HCT116 (cell line): ENCODE data around the gene CTSW. TPM values are rescaled to one million over a fixed set of nuclear protein-coding genes. Genes with fewer than 3 reads are reported as not detected.

Source experiments
- ATAC-seq: fragments of 200-7000 bp; cut with Tn5 transposase; 2 replicates; pipeline ENCODE4 v1.9.1; 2020; ENCODE audit warnings: mild to moderate bottlenecking, moderate library complexity
- BruUV-seq: library from RNA; stranded (reverse); fragments of 400-500 nt; replicated peaks from 2 replicates; lab custom pipeline; 2021; lab: Mats Ljungman, UMichigan
- CTCF ChIA-PET: fragments of 300-600 bp; sonication (Branson Sonifier 250); formaldehyde crosslinking; loops from one replicate; lab custom pipeline; 2021; ENCODE audit warnings: antibody characterized with exemption; lab: Charles Lee
- POLR2A ChIA-PET: fragments of 300-600, 350-600 bp; sonication (Branson Sonifier 250); formaldehyde crosslinking; loops from one replicate; lab custom pipeline; 2021; ENCODE audit warnings: antibody characterized with exemption; lab: Charles Lee
- RAD21 ChIA-PET, 2 experiments: fragments of 300-600 bp; sonication (Branson Sonifier 250); formaldehyde crosslinking; loops; one replicate each; lab custom pipeline; 2023; ENCODE audit warnings: low total read pairs in 2 of 2; ENCODE audit not compliant: uncharacterized antibody in 2 of 2, unreplicated experiment in 2 of 2, low non-redundant PET in 1 of 2; lab: Charles Lee
- DNase-seq: peaks from one replicate; pipeline ENCODE4 v3.0.0-alpha.2; 2010; ENCODE audit warnings: low read depth, low spot score
- H2AFZ ChIP-seq: fragments of 200-600 bp; shearing (Covaris generic), sonication (generic); 2 replicates; pipeline ENCODE4 v1.6.1; 2017; ENCODE audit warnings: low read depth, mixed run types, mixed read lengths, antibody characterized with exemption, low read length; ENCODE audit not compliant: poor library complexity, severe bottlenecking
- H3K27ac ChIP-seq: 2 replicates; pipeline ENCODE4 v1.5.1; 2012; ENCODE audit warnings: low read depth, low read length
- H3K27me3 ChIP-seq: fragments of 200-600 bp; sonication (generic); 2 replicates; pipeline ENCODE4 v1.6.1; 2016; ENCODE audit warnings: mixed run types, low read length, mixed read lengths; ENCODE audit not compliant: insufficient read depth
- H3K36me3 ChIP-seq, 2 experiments: fragments of 200-500 bp in 1 of 2; fragments of 200-600 bp in 1 of 2; sonication (Bioruptor generic) in 1 of 2; sonication (generic) in 1 of 2; 2 replicates each; pipeline versions ENCODE4 v1.5.1 to v1.6.1; 2014 to 2016; ENCODE audit warnings: low read length in 2 of 2, inconsistent platforms in 1 of 2, mixed read lengths in 1 of 2, mixed run types in 1 of 2; ENCODE audit not compliant: insufficient read depth in 2 of 2, control insufficient read depth in 1 of 2
- H3K4me1 ChIP-seq, 2 experiments: fragments of 200-600 bp in 1 of 2; sonication (generic) in 1 of 2; 2 replicates each; pipeline versions ENCODE4 v1.5.1 to v1.6.1; 2012 to 2017; ENCODE audit warnings: low read length in 2 of 2, inconsistent platforms in 1 of 2, mild to moderate bottlenecking in 1 of 2, mixed read lengths in 1 of 2, mixed run types in 1 of 2, moderate library complexity in 1 of 2; ENCODE audit not compliant: insufficient read depth in 2 of 2, control insufficient read depth in 1 of 2
- H3K4me2 ChIP-seq: fragments of 200-600 bp; sonication (generic); 2 replicates; pipeline ENCODE4 v1.6.1; 2017; ENCODE audit warnings: mixed run types, low read length, mixed read lengths
- H3K4me3 ChIP-seq, 2 experiments: fragments of 200-600 bp in 1 of 2; sonication (generic) in 1 of 2; replicated peaks in 1 of 2; 2 replicates each; pipeline ENCODE4 v1.5.1; 2011 to 2016; ENCODE audit warnings: low read length in 2 of 2, control low read depth in 1 of 2, low read depth in 1 of 2, mild to moderate bottlenecking in 1 of 2, mixed read lengths in 1 of 2, mixed run types in 1 of 2
- H3K79me2 ChIP-seq: fragments of 200-600 bp; sonication (generic); 2 replicates; pipeline ENCODE4 v1.6.1; 2017; ENCODE audit warnings: mild to moderate bottlenecking, mixed run types, low read length, moderate library complexity, mixed read lengths; ENCODE audit not compliant: insufficient read depth
- H3K9ac ChIP-seq: fragments of 200-600 bp; sonication (generic); 2 replicates; pipeline ENCODE4 v1.6.1; 2016; ENCODE audit warnings: low read length, mixed read lengths
- H3K9me2 ChIP-seq: fragments of 200-600 bp; sonication (generic), shearing (Covaris generic); 2 replicates; pipeline ENCODE4 v1.6.1; 2017; ENCODE audit warnings: mixed run types, mild to moderate bottlenecking, moderate library complexity; ENCODE audit not compliant: insufficient read depth
- H3K9me3 ChIP-seq, 2 experiments: fragments of 200-500 bp in 1 of 2; fragments of 200-600 bp in 1 of 2; sonication (Bioruptor generic) in 1 of 2; sonication (generic) in 1 of 2; 2 replicates each; pipeline ENCODE4 v1.6.1; 2014 to 2017; ENCODE audit warnings: low read length in 2 of 2, mixed read lengths in 2 of 2, inconsistent platforms in 1 of 2, low read depth in 1 of 2, mild to moderate bottlenecking in 1 of 2, mixed run types in 1 of 2, moderate library complexity in 1 of 2; ENCODE audit not compliant: control insufficient read depth in 1 of 2, insufficient read depth in 1 of 2
- H4K20me1 ChIP-seq: fragments of 200-600 bp; sonication (generic), shearing (Covaris generic); 2 replicates; pipeline ENCODE4 v1.6.1; 2017; ENCODE audit warnings: mixed run types, mild to moderate bottlenecking, moderate library complexity; ENCODE audit not compliant: insufficient read depth
- POLR2A ChIP-seq: IDR thresholded peaks from 2 replicates; pipeline ENCODE4 v1.7.0; 2011; ENCODE audit warnings: borderline replicate concordance; ENCODE audit not compliant: insufficient read depth, insufficient read length; ENCODE audit errors: extremely low read depth
- POLR2AphosphoS5 ChIP-seq: IDR thresholded peaks from 2 replicates; pipeline ENCODE4 v1.6.1; 2011; ENCODE audit warnings: mild to moderate bottlenecking, low read depth, low read length, moderate library complexity
- TCF7L2 ChIP-seq: IDR thresholded peaks from 2 replicates; pipeline ENCODE4 v1.7.0; 2011; ENCODE audit warnings: borderline replicate concordance, inconsistent platforms; ENCODE audit not compliant: insufficient read depth, insufficient read length; ENCODE audit errors: extremely low read depth
- ZFX ChIP-seq: fragments of 450-650 bp; IDR thresholded peaks from 2 replicates; pipeline ENCODE4 v1.6.1; 2017
- intact Hi-C: fragments of 100-400 bp; cut with micrococcal nuclease; formaldehyde crosslinking; loops from 2 replicates; pipeline ENCODE4 v1.10.0; 2022
- total RNA-seq: library from RNA; stranded (reverse); gene quantifications from one replicate; pipeline ENCODE4 v1.2.1, GENCODE V29; 2021; ENCODE audit not compliant: unreplicated experiment
- TF ChIP-seq, protein P1 (sequence below): IDR thresholded peaks from 2 replicates; pipeline ENCODE4 v1.6.1; 2011; ENCODE audit warnings: mild to moderate bottlenecking, low read length, moderate library complexity; ENCODE audit not compliant: insufficient replicate concordance; ENCODE audit errors: extremely low read depth

CTSW gene
- total RNA-seq, 1 experiment from 2014 or later = not detected

DNA sequence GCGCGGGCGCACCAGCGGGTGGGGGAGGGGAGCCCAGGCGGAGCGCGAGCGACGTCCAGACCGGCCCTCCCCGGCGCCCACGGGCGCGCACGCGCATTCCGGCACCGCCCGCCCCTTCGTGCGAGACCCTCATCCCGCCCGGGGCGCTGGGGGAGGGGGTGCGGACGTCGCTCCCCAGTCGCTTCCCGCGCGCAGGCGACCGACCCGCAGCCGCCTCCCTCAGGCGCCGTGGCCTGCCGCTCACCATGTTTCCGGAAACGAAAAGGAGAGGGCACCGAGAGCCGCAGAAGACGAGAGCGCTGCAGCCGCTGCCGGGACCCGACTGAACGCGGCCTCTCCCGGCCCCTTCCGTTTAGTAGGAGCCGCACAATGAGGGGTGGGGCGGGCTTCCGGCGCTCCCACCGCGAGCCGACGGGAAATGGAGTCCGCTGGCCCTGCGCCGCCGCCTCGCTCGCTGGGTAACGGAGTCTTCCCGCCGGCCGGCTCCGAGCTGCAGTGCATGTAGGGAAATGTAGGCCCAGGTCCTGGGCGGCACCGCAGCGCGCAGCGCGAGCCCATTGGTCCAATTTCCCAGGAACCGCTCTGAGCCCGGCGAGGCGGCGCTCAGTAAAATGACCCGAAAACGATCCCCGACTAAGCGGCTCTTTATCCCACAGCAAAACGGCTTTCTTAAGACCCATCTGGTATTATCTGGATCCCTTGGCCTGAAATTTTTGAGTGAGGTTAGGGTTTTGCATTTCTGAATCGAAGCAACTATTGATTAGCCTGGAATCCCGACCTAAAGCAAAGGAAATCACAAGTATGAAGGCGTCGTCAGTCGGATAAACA is 21.6 kb upstream of the CTSW start, which contains the start of gene CFL1:
TSS of gene CFL1 (minus strand) at position 328 of the 828 bp plus-strand sequence. CDS start at position 247, 81 bp downstream.
- CTCF ChIA-PET = interaction anchor here (0.6 to 4.3 kb wide), 3 partner anchors 27 to 78 kb away, joined by 4 to 82 read pairs (median 16); partner anchors contain the start of genes AP5B1, CCDC85B and FIBP
- ATAC-seq = peak; percentile 62
- H3K36me3 ChIP-seq = peaks cover 27 to 43% of the 10 kb centered on the region in 2 experiments
- H3K4me2 ChIP-seq = peak within 1 kb of the TSS; percentile 77
- peaks cover 62% of the 10 kb centered on the region for H3K79me2 ChIP-seq
- peak within 1 kb of the TSS; percentile 97 for H3K27ac ChIP-seq
- TF ChIP-seq, protein P1, sequence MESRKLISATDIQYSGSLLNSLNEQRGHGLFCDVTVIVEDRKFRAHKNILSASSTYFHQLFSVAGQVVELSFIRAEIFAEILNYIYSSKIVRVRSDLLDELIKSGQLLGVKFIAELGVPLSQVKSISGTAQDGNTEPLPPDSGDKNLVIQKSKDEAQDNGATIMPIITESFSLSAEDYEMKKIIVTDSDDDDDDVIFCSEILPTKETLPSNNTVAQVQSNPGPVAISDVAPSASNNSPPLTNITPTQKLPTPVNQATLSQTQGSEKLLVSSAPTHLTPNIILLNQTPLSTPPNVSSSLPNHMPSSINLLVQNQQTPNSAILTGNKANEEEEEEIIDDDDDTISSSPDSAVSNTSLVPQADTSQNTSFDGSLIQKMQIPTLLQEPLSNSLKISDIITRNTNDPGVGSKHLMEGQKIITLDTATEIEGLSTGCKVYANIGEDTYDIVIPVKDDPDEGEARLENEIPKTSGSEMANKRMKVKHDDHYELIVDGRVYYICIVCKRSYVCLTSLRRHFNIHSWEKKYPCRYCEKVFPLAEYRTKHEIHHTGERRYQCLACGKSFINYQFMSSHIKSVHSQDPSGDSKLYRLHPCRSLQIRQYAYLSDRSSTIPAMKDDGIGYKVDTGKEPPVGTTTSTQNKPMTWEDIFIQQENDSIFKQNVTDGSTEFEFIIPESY = no peak
- TF ChIP-seq TCF7L2 (peak; percentile 62), POLR2AphosphoS5 (peak; percentile 99), ZFX (no peak), POLR2A (peak; percentile 96)
- H3K4me3 ChIP-seq = peak within 1 kb of the TSS; percentile 85 to 100
- BruUV-seq = no TSS peak
- H4K20me1 ChIP-seq = peaks cover 15% of the 10 kb centered on the region; the same call in 1 of the 2 replicates
- H2AFZ ChIP-seq = peak within 1 kb of the TSS; percentile 50
- POLR2A ChIA-PET = interaction anchor here (0.6 to 5.3 kb wide), 15 partner anchors 10 to 530 kb away, joined by 3 to 84 read pairs (median 4); partner anchors contain the start of genes CCDC85B, FIBP, KAT5 and PCNX3
- intact Hi-C loops = loop anchor here (1.0 kb wide), 1 partner anchor 146 kb away; the partner anchor contains the start of gene KAT5
- H3K9me2 ChIP-seq = no peaks in the 10 kb centered on the region
- peak within 1 kb of the TSS; percentile 99 for H3K9ac ChIP-seq
- peak; percentile 92 for DNase-seq
- H3K4me1 ChIP-seq = peaks cover 23 to 44% of the 10 kb centered on the region in 2 experiments
- no peaks in the 10 kb centered on the region for H3K9me3 ChIP-seq
- H3K27me3 ChIP-seq = no peaks in the 10 kb centered on the region
- RAD21 ChIA-PET = no interaction called here
